ENCODE data around the gene SKAP1. TPM values are rescaled to one million over a fixed set of nuclear protein-coding genes. Genes with fewer than 3 reads are reported as not detected.

SKAP1 gene
- total RNA-seq, 2 experiments from 2014 or later, result 1.2 TPM; not detected in 1

DNA sequence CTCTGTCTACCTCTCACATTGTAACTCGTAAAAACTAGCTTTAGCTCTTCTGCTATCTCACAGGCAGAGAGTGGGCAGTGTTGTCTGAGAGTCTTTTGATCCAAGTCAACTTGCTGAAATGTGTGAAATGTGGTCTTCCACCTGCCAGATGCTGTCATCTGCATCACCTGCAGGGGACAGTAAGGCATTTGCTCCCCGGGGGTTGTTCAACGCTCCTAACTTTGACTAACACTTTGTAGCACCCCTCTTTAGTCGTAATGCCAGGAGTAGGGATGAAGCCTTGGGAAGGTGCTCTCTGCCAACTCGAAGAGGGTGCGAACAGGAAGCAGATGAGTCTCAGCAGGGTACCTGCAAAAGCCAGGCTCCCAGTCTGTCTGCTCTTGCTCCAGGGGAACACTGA lies 286.4 kb downstream of the SKAP1 start:
- no peak overlapping the region for H2AFZ ChIP-seq (ENCODE audit: low read length)
- POLR2A ChIA-PET, result no interaction called here
- H3K9me2 ChIP-seq (ENCODE audit: insufficient read depth, low read length), result no peaks in the 10 kb centered on the region
- intact Hi-C loops (cut with micrococcal nuclease; ENCODE audit: unreplicated experiment), result no loop called here
- no peaks in the 10 kb centered on the region for H3K36me3 ChIP-seq (ENCODE audit: insufficient read depth, low read length)
- BruUV-seq (replicated peaks), result no TSS peak
- no peaks in the 10 kb centered on the region for H3K9me3 ChIP-seq (ENCODE audit: low read length)
- CTCF ChIA-PET (ENCODE audit: unreplicated experiment), result no interaction called here
- TF ChIP-seq EZH2phosphoT487 (IDR thresholded peaks at IDR 0.05; ENCODE audit: borderline replicate concordance, low read depth, low read length), result no peak
- no peak for TF ChIP-seq CTCF (conservative IDR thresholded peaks at IDR 0.05; ENCODE audit: low read length)
- no peak overlapping the region for H3K4me2 ChIP-seq (ENCODE audit: low read length)
- no peaks in the 10 kb centered on the region for H4K20me1 ChIP-seq (ENCODE audit: insufficient read depth, low read length)
- H3K4me1 ChIP-seq (ENCODE audit: insufficient read depth, low read length, poor library complexity, severe bottlenecking), result no peaks in the 10 kb centered on the region
- no peak overlapping the region for H3K27ac ChIP-seq (ENCODE audit: low read depth, low read length, poor library complexity, severe bottlenecking)
- no peaks in the 10 kb centered on the region for H3K79me2 ChIP-seq (ENCODE audit: insufficient read depth, low read depth, low read length)
- no peak overlapping the region for H3K4me3 ChIP-seq (ENCODE audit: low read depth, low read length, poor library complexity, severe bottlenecking)
- DNase-seq (ENCODE audit: low spot score), result no peak

DNA sequence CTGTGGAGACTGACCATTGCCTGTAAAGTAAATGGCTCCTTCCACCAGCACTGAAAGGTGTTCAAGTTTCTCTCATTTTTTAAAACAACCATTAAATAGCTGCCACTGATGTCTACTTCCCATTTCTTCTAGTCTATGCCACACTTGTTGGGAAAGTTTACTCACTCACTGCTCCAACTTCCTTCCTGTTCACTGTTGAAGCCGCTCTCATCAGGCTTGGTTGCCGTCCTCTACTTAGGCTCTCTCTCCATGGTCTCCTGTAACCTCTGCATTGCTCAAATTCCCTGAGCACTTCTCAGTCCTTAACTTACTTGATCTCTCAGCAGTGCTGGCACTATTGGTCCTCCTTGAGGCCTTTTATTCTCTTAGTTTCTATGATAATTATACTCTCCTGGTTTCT lies 290.1 kb downstream of the SKAP1 start:
- H3K9me3 ChIP-seq (ENCODE audit: low read length), result no peaks in the 10 kb centered on the region
- no peak overlapping the region for H3K27ac ChIP-seq (ENCODE audit: low read depth, low read length, poor library complexity, severe bottlenecking)
- no peaks in the 10 kb centered on the region for H3K4me1 ChIP-seq (ENCODE audit: insufficient read depth, low read length, poor library complexity, severe bottlenecking)
- ChIA-PET POLR2A (interaction anchor here (0.7 kb wide), 1 partner anchor 122 kb away, joined by 4 read pairs; no protein-coding TSS in a partner anchor), CTCF (ENCODE audit: unreplicated experiment) (no interaction called here)
- no peak overlapping the region for H3K4me2 ChIP-seq (ENCODE audit: low read length)
- no peaks in the 10 kb centered on the region for H3K36me3 ChIP-seq (ENCODE audit: insufficient read depth, low read length)
- no peaks in the 10 kb centered on the region for H4K20me1 ChIP-seq (ENCODE audit: insufficient read depth, low read length)
- H3K79me2 ChIP-seq (ENCODE audit: insufficient read depth, low read depth, low read length), result no peaks in the 10 kb centered on the region
- no peaks in the 10 kb centered on the region for H3K9me2 ChIP-seq (ENCODE audit: insufficient read depth, low read length)
- DNase-seq (ENCODE audit: low spot score), result no peak
- no peak overlapping the region for H3K4me3 ChIP-seq (ENCODE audit: low read depth, low read length, poor library complexity, severe bottlenecking)
- TF ChIP-seq EZH2phosphoT487 (IDR thresholded peaks at IDR 0.05; ENCODE audit: borderline replicate concordance, low read depth, low read length) (no peak), CTCF (conservative IDR thresholded peaks at IDR 0.05; ENCODE audit: low read length) (no peak)
- BruUV-seq (replicated peaks), result no TSS peak
- no peak overlapping the region for H2AFZ ChIP-seq (ENCODE audit: low read length)
- intact Hi-C loops (cut with micrococcal nuclease; ENCODE audit: unreplicated experiment), result no loop called here

DNA sequence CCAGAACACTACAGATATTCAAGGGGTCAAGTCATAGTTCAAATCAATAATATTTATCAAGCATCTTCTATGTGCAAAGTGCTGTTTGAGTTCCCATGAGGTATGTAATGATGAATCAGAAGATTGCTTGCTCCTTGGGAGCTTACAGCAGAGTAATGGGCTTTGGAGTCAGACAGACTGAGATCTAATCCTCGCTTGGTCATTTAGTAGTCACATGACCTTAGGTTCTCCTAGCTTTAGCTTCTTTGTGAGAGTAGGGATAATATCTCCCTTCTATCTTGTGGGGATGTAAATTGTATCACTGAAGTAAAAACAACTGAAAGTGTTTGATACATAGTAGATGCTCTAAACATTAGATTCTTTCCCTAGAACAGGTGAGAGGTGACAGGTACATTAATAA lies 292.4 kb downstream of the SKAP1 start:
- TF ChIP-seq CTCF (conservative IDR thresholded peaks at IDR 0.05; ENCODE audit: low read length) (no peak), EZH2phosphoT487 (IDR thresholded peaks at IDR 0.05; ENCODE audit: borderline replicate concordance, low read depth, low read length) (no peak)
- no peak overlapping the region for H3K4me3 ChIP-seq (ENCODE audit: low read depth, low read length, poor library complexity, severe bottlenecking)
- CTCF ChIA-PET (ENCODE audit: unreplicated experiment), result no interaction called here
- no peak overlapping the region for H3K27ac ChIP-seq (ENCODE audit: low read depth, low read length, poor library complexity, severe bottlenecking)
- no peaks in the 10 kb centered on the region for H3K4me1 ChIP-seq (ENCODE audit: insufficient read depth, low read length, poor library complexity, severe bottlenecking)
- POLR2A ChIA-PET, result no interaction called here
- DNase-seq (ENCODE audit: low spot score), result no peak
- H3K9me3 ChIP-seq (ENCODE audit: low read length), result no peaks in the 10 kb centered on the region
- BruUV-seq (replicated peaks), result no TSS peak
- no peaks in the 10 kb centered on the region for H3K9me2 ChIP-seq (ENCODE audit: insufficient read depth, low read length)
- no peaks in the 10 kb centered on the region for H3K79me2 ChIP-seq (ENCODE audit: insufficient read depth, low read depth, low read length)
- no peaks in the 10 kb centered on the region for H3K36me3 ChIP-seq (ENCODE audit: insufficient read depth, low read length)
- intact Hi-C loops (cut with micrococcal nuclease; ENCODE audit: unreplicated experiment), result no loop called here
- no peak overlapping the region for H2AFZ ChIP-seq (ENCODE audit: low read length)
- H4K20me1 ChIP-seq (ENCODE audit: insufficient read depth, low read length), result no peaks in the 10 kb centered on the region
- no peak overlapping the region for H3K4me2 ChIP-seq (ENCODE audit: low read length)

Data from OCI-LY7 (cell line).